GM19324 (cell line): ENCODE data around the gene PAPLN.
"Not testable (repeated sequence)": the region's sequence is repeated elsewhere in the genome, so short reads cannot be mapped to it uniquely, and the experiment has no call there.

Experiments used
- ATAC-seq: cut with Tn5 transposase; IDR thresholded peaks from one replicate; pipeline ENCODE4 v1.9.1; 2021; ENCODE audit warnings: mild to moderate bottlenecking, moderate library complexity; ENCODE audit not compliant: unreplicated experiment, low FRiP score

Gene PAPLN, protein sequence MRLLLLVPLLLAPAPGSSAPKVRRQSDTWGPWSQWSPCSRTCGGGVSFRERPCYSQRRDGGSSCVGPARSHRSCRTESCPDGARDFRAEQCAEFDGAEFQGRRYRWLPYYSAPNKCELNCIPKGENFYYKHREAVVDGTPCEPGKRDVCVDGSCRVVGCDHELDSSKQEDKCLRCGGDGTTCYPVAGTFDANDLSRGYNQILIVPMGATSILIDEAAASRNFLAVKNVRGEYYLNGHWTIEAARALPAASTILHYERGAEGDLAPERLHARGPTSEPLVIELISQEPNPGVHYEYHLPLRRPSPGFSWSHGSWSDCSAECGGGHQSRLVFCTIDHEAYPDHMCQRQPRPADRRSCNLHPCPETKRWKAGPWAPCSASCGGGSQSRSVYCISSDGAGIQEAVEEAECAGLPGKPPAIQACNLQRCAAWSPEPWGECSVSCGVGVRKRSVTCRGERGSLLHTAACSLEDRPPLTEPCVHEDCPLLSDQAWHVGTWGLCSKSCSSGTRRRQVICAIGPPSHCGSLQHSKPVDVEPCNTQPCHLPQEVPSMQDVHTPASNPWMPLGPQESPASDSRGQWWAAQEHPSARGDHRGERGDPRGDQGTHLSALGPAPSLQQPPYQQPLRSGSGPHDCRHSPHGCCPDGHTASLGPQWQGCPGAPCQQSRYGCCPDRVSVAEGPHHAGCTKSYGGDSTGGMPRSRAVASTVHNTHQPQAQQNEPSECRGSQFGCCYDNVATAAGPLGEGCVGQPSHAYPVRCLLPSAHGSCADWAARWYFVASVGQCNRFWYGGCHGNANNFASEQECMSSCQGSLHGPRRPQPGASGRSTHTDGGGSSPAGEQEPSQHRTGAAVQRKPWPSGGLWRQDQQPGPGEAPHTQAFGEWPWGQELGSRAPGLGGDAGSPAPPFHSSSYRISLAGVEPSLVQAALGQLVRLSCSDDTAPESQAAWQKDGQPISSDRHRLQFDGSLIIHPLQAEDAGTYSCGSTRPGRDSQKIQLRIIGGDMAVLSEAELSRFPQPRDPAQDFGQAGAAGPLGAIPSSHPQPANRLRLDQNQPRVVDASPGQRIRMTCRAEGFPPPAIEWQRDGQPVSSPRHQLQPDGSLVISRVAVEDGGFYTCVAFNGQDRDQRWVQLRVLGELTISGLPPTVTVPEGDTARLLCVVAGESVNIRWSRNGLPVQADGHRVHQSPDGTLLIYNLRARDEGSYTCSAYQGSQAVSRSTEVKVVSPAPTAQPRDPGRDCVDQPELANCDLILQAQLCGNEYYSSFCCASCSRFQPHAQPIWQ

DNA sequence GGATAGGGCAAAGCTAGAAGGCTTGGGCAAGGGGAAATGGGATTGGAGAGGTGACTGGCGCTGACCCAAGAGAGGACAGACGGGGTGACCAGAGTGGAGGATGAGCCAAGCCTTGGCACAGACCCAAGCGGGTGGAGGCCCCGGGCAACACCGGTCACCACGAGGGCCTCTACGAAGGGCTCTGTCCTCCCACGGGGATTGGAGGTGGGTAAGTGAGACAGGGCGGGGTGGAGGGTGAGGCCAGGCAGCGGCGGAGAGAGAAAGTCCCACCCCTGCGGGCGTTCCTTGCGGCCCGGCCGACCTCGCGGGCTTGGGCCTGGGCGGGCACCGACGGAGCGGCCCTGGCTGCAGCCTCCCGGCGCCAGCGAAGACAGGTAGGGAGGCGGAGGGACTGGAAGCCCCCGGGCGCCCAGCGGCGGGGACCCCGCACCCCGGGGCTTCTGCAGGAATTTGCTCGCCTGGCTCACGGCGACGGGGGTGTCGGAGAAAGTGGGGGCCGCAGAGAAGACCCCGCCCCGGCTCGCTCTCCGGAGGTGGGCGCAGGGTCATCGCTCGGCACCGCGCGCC lies at the start of gene PAPLN:
TSS of gene PAPLN (plus strand) at position 288 of the 567 bp plus-strand sequence. CDS start 2,273 bp downstream, outside the sequence.
- no peak for ATAC-seq

DNA sequence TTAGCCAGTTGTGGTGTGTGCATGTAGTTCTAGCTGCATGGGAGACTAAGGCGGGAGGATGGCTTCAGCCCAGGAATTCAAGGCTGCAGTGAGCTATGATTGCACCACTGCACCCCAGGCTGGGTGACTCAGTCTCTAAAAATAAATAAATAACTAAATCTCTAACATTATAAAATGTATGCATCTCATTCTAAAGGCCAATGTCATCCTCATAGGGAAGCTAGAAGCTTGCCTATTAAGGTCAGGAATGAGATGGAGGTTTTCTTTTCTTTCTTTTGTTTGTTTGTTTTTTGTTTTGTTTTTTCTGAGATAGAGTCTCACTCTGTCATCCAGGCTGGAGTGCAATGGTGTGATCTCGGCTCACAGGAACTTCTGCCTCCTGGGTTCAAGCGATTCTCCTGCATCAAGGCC lies 48.8 kb upstream of the PAPLN start:
- ATAC-seq: no peak

DNA sequence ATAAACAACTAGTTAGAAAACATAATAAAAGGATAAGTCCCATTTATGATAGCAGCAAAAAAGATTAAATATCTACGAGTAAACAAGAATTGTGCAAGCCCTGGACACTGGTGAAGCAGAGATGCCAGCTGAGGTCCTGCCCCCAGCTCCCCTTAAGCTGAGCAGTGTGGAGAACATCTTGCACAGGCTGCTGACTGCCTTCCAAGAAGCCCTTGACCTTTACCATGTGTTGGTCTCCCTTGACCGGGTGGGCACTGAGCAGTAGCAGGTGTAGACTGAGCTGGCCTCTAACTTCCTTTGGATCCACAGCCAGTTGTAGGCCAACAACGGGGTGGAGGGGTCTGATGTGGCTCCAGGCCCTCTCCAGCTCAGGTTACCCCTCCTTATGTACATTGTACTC lies 47.7 kb upstream of the PAPLN start:
- no peak for ATAC-seq

DNA sequence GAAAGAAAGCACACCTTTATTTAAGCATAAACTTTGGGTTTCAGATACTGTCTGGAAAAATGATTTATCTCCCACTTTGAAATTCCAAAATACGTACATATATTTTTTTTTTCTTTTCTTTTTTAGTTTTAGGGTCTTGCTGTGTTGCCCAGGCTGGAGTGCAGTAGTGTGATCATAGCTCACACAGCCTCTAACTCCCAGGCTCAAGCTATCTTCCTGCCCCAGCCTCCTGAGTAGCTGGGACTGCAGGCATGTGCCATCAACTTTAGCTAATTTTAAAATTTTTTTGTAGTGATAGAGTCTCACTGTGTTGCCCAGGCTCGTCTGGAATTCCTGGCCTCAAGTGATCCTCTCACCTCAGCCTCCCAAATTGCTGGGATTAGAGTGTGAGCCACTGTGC lies 45.9 kb upstream of the PAPLN start:
- no peak for ATAC-seq

DNA sequence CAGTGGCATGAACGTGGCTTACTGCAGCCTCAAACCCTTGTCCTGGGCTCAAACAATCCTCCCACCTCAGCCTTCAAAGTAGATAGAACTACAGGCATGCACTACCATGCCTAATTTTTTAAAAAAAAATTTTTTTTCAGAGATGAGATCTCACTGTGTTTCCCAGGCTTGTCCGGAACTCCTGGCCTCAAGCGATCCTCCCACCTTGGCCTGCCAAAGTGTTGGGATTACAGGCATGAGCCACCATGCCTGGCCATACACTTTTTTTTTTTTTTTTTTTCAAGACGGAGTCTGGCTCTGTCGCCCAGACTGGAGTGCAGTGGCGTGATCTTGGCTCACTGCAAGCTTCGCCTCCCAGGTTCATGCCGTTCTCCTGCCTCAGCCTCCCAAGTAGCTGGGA lies 43.0 kb upstream of the PAPLN start:
- ATAC-seq: not testable (repeated sequence)

DNA sequence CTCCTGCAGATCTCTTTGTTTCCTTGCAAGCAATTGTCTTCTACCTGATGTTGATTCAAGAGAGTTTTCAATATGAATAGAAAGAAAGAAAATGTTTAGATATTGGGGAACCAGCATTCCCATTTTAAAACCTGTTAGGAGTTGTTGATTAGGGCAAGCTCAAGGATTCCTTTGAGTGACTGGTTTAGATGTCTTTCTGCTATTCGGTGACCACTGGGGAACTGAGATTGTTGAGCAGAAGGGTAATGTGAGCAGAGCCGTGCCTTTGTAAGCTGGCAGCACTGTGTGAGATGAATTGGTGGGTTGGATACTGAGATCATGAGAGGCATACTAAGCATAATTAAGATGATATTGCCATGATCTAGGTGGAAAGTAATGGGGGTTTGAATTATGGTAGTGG lies 39.1 kb upstream of the PAPLN start:
- ATAC-seq: no peak

DNA sequence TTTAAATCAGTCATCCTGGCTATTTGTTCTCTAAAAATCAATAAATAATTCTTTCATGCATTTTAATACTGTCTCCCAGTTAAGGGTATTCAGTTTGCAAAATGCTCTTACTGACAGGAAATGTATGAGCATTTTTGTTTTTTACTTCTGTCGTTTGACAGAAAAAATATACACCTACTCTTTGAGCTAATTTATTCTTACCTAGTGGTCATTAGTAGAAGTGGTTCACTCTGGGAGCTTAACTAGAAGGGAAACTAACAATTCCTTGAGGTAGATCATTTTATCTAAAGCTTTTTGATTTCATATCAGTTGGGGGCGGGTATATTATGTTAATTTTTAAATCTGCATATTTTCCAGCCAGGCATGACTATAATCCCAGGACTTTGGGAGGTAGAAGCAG lies 33.8 kb upstream of the PAPLN start:
- ATAC-seq: no peak

DNA sequence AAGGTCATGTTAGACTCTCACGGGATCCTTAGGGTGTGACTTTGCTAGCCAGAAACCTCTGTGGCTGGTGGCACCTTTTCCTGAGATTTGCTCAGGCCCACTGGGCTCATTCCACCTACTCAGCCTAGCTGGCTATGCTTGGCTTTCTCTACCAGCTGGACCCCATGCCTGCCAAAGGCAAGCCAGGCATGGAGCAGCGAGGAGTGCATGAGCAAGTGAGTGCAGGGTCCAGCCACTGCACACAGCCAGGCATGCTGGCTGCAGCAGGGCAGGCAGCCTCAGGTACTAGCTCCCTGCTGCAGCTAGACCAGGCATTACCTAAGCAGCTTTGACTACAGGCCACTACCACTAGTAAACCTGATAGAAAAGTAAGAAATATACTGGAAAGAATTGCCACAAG lies 29.7 kb upstream of the PAPLN start:
- no peak for ATAC-seq

DNA sequence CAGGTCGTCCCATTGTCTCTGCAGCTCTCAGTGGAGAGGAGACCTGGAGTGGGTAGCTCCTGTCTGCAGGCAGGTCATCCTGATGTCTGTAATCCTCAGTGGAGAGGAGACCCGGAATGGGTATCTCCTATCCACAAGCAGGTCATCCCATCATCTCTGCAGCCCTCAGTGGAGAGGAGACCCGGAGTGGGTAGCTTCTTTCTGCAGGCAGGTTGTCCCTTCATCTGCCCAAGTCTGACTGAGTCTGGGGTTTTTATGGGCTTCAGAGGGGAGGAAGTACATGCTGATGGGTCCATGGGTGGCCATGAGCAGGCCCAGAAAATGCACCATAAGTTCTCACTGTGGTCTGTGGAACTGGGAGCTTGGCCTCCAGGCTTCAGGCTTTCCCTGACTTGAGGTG lies 28.9 kb upstream of the PAPLN start:
- ATAC-seq: no peak

DNA sequence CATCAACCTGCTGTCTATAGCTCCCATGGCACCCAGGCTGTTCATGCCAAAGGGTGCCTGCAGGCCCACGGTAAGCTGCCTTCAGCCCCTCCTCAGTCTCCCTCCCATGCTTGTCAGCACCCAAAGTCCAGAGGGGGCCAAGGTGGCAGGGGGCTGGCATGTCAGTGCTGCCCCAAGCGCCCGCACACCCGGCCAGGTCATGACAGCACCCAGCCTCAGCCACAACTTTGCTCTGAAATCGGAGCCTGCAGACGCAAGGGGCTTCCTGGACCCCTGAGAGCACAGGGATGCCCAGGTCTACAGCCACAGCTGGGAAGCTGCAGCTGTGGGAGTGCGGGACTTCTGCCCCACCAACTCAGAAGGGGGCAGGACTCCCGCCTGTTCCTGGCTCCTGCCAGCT lies 28.5 kb upstream of the PAPLN start:
- ATAC-seq: no peak

DNA sequence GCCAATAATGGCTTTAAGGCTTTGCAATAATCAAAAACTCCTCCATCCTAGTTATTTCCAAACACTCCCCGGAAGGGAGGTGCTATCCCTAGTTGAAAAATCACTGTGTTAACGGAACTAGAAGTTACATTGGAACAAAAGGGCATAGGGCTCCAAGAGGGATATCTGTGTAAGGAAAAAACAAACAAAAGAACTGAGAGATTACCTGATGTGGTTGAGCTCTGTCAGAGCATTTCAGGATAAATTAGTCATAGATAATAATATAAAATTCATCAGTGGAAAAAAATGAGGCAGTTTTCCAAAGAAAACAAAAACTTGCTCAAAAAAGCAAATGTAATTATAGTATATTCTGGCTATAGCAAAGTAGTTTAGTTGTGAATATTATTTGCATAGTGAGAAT lies 27.4 kb upstream of the PAPLN start:
- ATAC-seq: no peak

DNA sequence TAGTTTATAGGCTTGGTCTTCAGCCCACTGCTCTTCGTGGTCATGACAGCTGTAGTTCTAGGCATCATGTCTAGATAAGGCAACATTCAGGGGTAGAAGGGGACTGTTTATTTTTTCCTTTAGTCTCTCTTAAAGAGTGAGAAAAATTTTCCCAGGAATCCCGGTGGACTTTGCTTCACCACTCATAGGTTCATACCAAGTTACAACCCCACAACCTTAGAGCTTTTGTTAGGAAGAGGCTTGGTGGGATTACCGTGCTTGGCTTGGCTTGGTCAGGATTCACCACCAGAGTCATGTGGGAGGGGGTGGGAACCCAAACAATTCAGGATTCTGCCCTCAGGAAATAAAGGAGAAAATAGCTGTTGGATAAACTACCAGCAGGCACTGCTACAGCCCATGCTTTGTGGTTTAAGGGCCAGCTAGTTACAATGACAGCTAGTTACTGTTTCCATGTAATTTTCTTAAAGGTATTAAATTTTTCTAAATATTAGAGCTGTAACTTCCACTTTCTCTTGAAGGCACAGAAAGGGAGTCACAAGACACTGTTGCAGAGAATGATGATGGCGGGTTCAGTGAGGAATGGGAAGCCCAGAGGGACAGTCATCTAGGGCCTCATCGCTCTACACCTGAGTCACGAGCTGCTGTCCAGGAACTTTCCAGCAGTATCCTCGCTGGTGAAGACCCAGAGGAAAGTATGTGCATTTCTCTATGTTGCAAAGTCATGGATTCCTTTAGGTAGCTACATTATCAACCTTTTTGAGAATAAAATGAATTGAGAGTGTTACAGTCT lies 25.9 kb upstream of the PAPLN start:
- no peak for ATAC-seq

DNA sequence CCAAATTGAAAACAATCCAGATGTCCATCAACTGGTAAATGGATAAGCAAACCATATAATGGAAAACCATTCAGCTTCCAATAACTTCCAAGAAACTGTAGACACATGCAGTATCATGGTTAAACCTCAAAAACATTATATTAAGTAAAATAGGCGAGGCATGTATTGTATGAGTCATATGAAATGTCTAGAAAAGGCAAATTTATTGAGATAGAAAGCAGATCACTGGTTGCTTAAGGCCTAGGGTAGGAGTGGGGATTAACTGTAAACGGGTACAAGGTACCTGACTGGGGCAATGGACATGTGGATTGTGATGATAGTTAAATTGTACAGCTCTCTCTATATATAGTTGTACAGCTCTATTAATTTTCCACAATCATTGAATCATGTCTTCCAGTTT lies 21.3 kb upstream of the PAPLN start:
- no peak for ATAC-seq

DNA sequence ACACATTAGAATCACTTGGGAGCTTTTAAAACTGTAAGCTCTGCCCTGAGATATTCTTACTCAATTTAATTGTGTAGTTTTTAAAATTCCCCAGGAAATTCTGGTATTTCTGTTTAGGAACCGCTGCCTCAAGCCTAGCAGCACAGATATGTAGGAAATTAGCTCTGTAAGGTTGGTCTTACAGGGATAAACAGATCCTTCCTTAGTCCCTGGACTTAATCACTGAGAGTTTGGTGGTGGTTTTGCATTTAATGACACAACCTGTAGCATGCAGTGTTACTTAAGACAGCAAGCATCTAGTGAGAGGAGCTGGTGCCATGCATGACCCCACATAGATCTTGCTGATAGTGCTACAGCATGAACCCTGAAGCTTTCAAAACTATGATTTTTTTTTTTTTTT lies 19.9 kb upstream of the PAPLN start:
- ATAC-seq: no peak

DNA sequence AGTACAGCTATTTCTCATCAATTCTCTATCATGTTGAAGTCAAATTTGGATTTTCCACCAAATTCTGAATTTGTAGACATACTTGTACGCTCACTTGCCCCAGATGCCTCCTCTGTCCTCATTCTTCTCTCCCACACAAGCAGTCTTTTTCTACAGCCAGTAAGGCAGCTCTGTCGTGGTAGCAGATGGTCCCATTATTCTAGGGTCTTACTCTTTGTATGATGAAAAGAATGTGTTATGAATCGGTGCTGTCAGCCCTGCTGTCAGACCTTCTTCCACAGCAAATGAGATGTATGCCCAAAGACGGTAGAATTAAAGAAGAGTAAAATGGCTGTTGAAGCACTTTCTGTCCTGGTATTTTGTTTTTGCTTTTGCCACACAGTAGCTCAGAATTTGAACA lies 17.2 kb upstream of the PAPLN start:
- no peak for ATAC-seq

DNA sequence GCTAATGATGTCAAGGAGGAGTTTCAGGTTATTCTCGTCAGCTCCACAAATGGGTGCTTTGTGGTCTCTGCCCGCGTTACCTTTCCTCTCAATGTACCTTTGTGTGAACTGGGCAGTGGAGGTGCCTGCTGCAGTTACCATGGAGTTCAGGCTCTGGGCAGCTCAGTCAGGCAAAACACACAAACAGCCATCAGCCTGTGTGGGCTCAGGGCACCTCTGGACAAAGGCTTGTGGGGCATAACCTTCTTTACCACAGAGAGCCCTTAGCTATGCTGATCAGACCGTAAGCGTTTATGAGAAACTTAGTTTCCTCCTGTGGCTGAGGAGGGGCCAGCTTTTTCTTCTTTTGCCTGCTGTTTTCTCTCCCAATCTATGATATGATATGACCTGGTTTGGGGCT lies 16.7 kb upstream of the PAPLN start:
- ATAC-seq: no peak

DNA sequence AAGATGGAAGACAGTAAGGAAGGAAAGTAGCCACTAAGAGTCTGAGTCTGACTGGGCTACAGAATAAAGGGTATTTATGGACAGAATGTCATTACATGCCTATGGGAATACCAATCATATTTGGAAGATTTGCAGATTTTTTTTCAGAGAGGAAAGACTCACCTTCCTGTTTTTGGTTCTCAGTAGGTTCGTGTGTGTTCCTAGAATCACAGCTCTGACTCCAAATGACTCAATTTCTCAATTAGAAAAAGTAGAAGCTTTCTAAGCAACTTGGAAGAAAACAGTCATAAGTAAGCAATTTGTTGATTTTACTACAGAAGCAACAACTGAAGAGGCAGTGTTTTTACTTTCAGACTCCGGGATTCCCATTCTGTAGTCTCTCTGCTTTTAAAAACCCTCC lies 15.4 kb upstream of the PAPLN start:
- ATAC-seq: no peak

DNA sequence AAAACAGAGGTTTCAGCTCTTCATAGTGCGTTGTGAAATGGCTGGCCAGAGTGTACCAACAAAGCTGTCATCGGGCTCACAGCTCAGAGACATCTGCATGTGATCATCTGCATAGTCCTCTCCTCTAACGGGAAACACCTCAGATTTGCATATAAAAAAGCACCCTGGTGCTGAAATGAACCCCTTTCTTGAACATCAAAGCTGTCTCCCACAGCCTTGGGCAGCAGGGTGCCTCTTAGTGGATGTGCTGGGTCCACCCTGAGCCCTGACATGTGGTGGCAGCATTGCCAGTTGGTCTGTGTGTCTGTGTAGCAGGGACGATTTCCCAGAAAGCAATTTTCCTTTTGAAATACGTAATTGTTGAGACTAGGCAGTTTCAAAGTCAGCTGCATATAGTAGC lies 14.3 kb upstream of the PAPLN start:
- ATAC-seq: no peak

DNA sequence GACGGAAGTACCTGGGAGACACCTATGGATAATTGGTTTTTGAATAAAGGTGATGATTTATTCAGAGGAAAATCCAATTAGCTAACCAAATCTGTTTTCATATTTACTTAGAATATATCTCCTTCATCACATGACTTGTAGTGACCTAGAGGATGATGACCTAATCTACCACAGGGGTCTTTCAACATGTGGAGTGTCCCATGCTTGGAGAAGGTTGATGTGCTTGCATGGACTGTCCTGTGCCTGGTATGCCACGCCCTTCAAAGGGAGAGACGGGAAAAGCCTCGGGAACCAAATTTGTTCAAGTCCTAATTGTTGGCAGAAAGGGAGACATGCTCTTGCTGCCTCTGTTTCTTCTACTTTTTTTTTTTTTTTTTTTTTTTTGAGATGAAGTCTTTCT lies 11.8 kb upstream of the PAPLN start:
- ATAC-seq: no peak
